Astrocyte (in vitro differentiated cells and primary cell): ENCODE results near the gene KCNG4. TPM values are rescaled to one million over a fixed set of nuclear protein-coding genes. Genes with fewer than 3 reads are reported as not detected.

Source experiments
- DNase-seq: peaks from one replicate; pipeline ENCODE4 v3.0.0-alpha.2; 2010; ENCODE audit warnings: low read depth
- FAIRE-seq: peaks from 2 replicates; lab custom pipeline; 2011; peaks lifted over from hg19 to GRCh38; lab: Jason Lieb, UNC
- H2AFZ ChIP-seq: 2 replicates; pipeline ENCODE4 v1.6.0; 2012; ENCODE audit warnings: low read depth, low read length, inconsistent platforms
- H3K27ac ChIP-seq: 2 replicates; pipeline ENCODE4 v1.5.1; 2011; ENCODE audit warnings: low read depth, low read length, inconsistent platforms
- H3K27me3 ChIP-seq: 2 replicates; pipeline ENCODE4 v1.6.0; 2011; ENCODE audit warnings: low read length, inconsistent platforms; ENCODE audit not compliant: insufficient read depth
- H3K36me3 ChIP-seq: 2 replicates; pipeline ENCODE4 v1.5.1; 2011; ENCODE audit warnings: low read length, inconsistent platforms; ENCODE audit not compliant: insufficient read depth
- H3K4me1 ChIP-seq: 2 replicates; pipeline ENCODE4 v1.5.1; 2011; ENCODE audit warnings: low read length, inconsistent platforms; ENCODE audit not compliant: insufficient read depth
- H3K4me2 ChIP-seq: 2 replicates; pipeline ENCODE4 v1.6.0; 2012; ENCODE audit warnings: low read length, inconsistent platforms
- H3K4me3 ChIP-seq: 2 replicates; pipeline ENCODE4 v1.5.1; 2011; ENCODE audit warnings: low read depth, mild to moderate bottlenecking, low read length, inconsistent platforms; ENCODE audit not compliant: insufficient read depth
- H3K79me2 ChIP-seq: 2 replicates; pipeline ENCODE4 v1.6.0; 2012; ENCODE audit warnings: mild to moderate bottlenecking, low read length, inconsistent platforms; ENCODE audit not compliant: insufficient read depth
- H3K9ac ChIP-seq: 2 replicates; pipeline ENCODE4 v1.6.0; 2012; ENCODE audit warnings: mild to moderate bottlenecking, low read length, inconsistent platforms
- H3K9me3 ChIP-seq: 2 replicates; pipeline ENCODE4 v1.5.1; 2012; ENCODE audit warnings: low read depth, mild to moderate bottlenecking, low read length, inconsistent platforms; ENCODE audit not compliant: insufficient read depth
- H4K20me1 ChIP-seq: 2 replicates; pipeline ENCODE4 v1.6.0; 2012; ENCODE audit warnings: low read length, inconsistent platforms; ENCODE audit not compliant: insufficient read depth
- H3K27ac Mint-ChIP-seq: one replicate; pipeline ENCODE4 v1.8.0; 2021; ENCODE audit warnings: mild to moderate bottlenecking, mixed read lengths; ENCODE audit not compliant: unreplicated experiment
- H3K27me3 Mint-ChIP-seq: one replicate; pipeline ENCODE4 v1.8.0; 2021; ENCODE audit warnings: low read depth, mixed read lengths; ENCODE audit not compliant: unreplicated experiment
- H3K36me3 Mint-ChIP-seq: one replicate; pipeline ENCODE4 v1.8.0; 2021; ENCODE audit warnings: low read depth, mixed read lengths; ENCODE audit not compliant: unreplicated experiment
- H3K4me1 Mint-ChIP-seq: one replicate; pipeline ENCODE4 v1.8.0; 2021; ENCODE audit warnings: low read depth, mixed read lengths; ENCODE audit not compliant: unreplicated experiment
- H3K4me3 Mint-ChIP-seq: one replicate; pipeline ENCODE4 v1.8.0; 2021; ENCODE audit warnings: mild to moderate bottlenecking, moderate library complexity, mixed read lengths; ENCODE audit not compliant: unreplicated experiment
- H3K9me3 Mint-ChIP-seq: one replicate; pipeline ENCODE4 v1.8.0; 2021; ENCODE audit warnings: mild to moderate bottlenecking, mixed read lengths; ENCODE audit not compliant: unreplicated experiment
- CTCF ChIP-seq: IDR thresholded peaks from 2 replicates; pipeline ENCODE4 v1.5.1; 2011; ENCODE audit warnings: low read depth, mild to moderate bottlenecking, inconsistent platforms, low read length, moderate library complexity; ENCODE audit not compliant: insufficient read depth
- EZH2 ChIP-seq: IDR thresholded peaks from 2 replicates; pipeline ENCODE4 v1.6.1; 2012; ENCODE audit warnings: mild to moderate bottlenecking, low read length, inconsistent platforms; ENCODE audit not compliant: insufficient read depth
- total RNA-seq: library from RNA; stranded (reverse); gene quantifications from 2 replicates; pipeline ENCODE4 v1.2.1, GENCODE V29; 2021

The KCNG4 gene
- total RNA-seq, 1 donor from 2014 or later: not detected

- Mint-ChIP-seq H3K9me3 (peaks cover 6% of the 10 kb centered on the region), H3K4me3 (no peak overlapping the region), H3K36me3 (no peaks in the 10 kb centered on the region), H3K27me3 (peaks cover 61% of the 10 kb centered on the region), H3K4me1 (no peaks in the 10 kb centered on the region), H3K27ac (no peak overlapping the region)
- H3K4me1 ChIP-seq: no peaks in the 10 kb centered on the region
- no peak overlapping the region for H3K9ac ChIP-seq
- TF ChIP-seq CTCF (no peak), EZH2 (no peak)
- no peak overlapping the region for H3K27ac ChIP-seq
- peaks cover 20% of the 10 kb centered on the region for H3K27me3 ChIP-seq
- H3K4me3 ChIP-seq: no peak overlapping the region
- no peak overlapping the region for H3K4me2 ChIP-seq
- FAIRE-seq (no peak), DNase-seq (no peak)
- no peaks in the 10 kb centered on the region for H4K20me1 ChIP-seq
- H3K36me3 ChIP-seq: no peaks in the 10 kb centered on the region
- H3K79me2 ChIP-seq: no peaks in the 10 kb centered on the region
- peaks cover 7% of the 10 kb centered on the region for H3K9me3 ChIP-seq
- no peak overlapping the region for H2AFZ ChIP-seq
Measured at GRCh38 chr16:84254062-84254461, 14.2 kb upstream of the KCNG4 start.

GRCh38 chr16:84253173-84253572 lies 13.4 kb upstream of the KCNG4 start:
- FAIRE-seq (no peak), DNase-seq (no peak)
- no peak overlapping the region for H2AFZ ChIP-seq
- peaks cover 6% of the 10 kb centered on the region for H3K9me3 Mint-ChIP-seq
- no peak overlapping the region for H3K4me2 ChIP-seq
- H3K4me3 ChIP-seq: no peak overlapping the region
- TF ChIP-seq CTCF (no peak), EZH2 (no peak)
- no peaks in the 10 kb centered on the region for H3K79me2 ChIP-seq
- peaks cover 55% of the 10 kb centered on the region for H3K27me3 Mint-ChIP-seq
- no peak overlapping the region for H3K27ac Mint-ChIP-seq
- peaks cover 7% of the 10 kb centered on the region for H3K9me3 ChIP-seq
- H3K4me1 Mint-ChIP-seq: no peaks in the 10 kb centered on the region
- no peak overlapping the region for H3K4me3 Mint-ChIP-seq
- no peaks in the 10 kb centered on the region for H4K20me1 ChIP-seq
- H3K9ac ChIP-seq: no peak overlapping the region
- no peaks in the 10 kb centered on the region for H3K4me1 ChIP-seq
- no peak overlapping the region for H3K27ac ChIP-seq
- no peaks in the 10 kb centered on the region for H3K36me3 Mint-ChIP-seq
- no peaks in the 10 kb centered on the region for H3K36me3 ChIP-seq
- H3K27me3 ChIP-seq: peaks cover 20% of the 10 kb centered on the region

DNA sequence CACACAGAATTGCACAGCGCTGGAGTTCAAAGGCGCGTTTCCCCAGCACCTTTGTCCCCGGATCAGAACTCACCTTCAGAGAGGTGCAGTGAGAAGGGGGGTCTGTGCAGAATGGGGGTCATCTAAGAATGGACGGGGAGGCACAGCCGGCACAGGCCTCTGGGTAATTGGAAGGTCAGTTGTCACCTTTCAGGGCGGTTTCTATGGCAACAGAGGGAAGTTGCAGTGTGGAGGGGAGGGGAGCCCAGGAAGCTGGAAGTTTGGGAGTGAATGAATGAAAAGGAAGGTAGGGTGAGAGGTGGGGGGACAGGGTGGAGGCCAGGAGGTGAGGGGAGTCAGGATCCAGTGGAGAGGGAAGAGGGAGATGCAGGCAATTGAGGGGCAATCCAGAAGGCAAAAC lies 12.4 kb upstream of the KCNG4 start:
- FAIRE-seq: no peak
- peaks cover 20% of the 10 kb centered on the region for H3K27me3 ChIP-seq
- peaks cover 50% of the 10 kb centered on the region for H3K27me3 Mint-ChIP-seq
- peaks cover 9% of the 10 kb centered on the region for H3K9me3 Mint-ChIP-seq
- H3K79me2 ChIP-seq: no peaks in the 10 kb centered on the region
- no peaks in the 10 kb centered on the region for H3K4me1 ChIP-seq
- H3K4me2 ChIP-seq: no peak overlapping the region
- no peak overlapping the region for H2AFZ ChIP-seq
- peaks cover 7% of the 10 kb centered on the region for H3K9me3 ChIP-seq
- no peak for DNase-seq
- no peak overlapping the region for H3K27ac Mint-ChIP-seq
- H3K36me3 ChIP-seq: no peaks in the 10 kb centered on the region
- H3K36me3 Mint-ChIP-seq: no peaks in the 10 kb centered on the region
- no peak overlapping the region for H3K4me3 ChIP-seq
- no peaks in the 10 kb centered on the region for H4K20me1 ChIP-seq
- no peak overlapping the region for H3K9ac ChIP-seq
- H3K27ac ChIP-seq: no peak overlapping the region
- no peak for TF ChIP-seq EZH2
- no peak for TF ChIP-seq CTCF
- no peaks in the 10 kb centered on the region for H3K4me1 Mint-ChIP-seq
- no peak overlapping the region for H3K4me3 Mint-ChIP-seq
